GM19240 (cell line): Measurements from ENCODE around the gene PLRG1.
A peak's percentile ranks its signal among the peaks of the same experiment; 100 is the strongest.

ENCODE experiments used
- DNase-seq: peaks from one replicate; pipeline ENCODE4 v3.0.0; 2011; ENCODE audit warnings: low spot score; ENCODE audit not compliant: insufficient read length

The PLRG1 gene

GRCh38 chr4:154521607-154522006 is 28.6 kb downstream of the PLRG1 start:
- DNase-seq, result no peak

GRCh38 chr4:154519214-154519613 is 31.0 kb downstream of the PLRG1 start:
- no peak for DNase-seq

GRCh38 chr4:154517591-154517990 is 32.6 kb downstream of the PLRG1 start:
- DNase-seq, result no peak

GRCh38 chr4:154516318-154517029 is 33.7 kb downstream of the PLRG1 start:
- DNase-seq, result no peak

GRCh38 chr4:154511981-154512380 is 38.2 kb downstream of the PLRG1 start:
- DNase-seq, result no peak

GRCh38 chr4:154511548-154511947 is 38.7 kb downstream of the PLRG1 start:
- no peak for DNase-seq

- no peak for DNase-seq
These were observed 43.0 kb downstream of the PLRG1 start for GRCh38 chr4:154507156-154507555.

- no peak for DNase-seq
These were observed 43.9 kb downstream of the PLRG1 start for GRCh38 chr4:154506253-154506652.

- no peak for DNase-seq
These were observed 46.6 kb downstream of the PLRG1 start for GRCh38 chr4:154503598-154503997.

- no peak for DNase-seq
These were observed 48.1 kb downstream of the PLRG1 start for GRCh38 chr4:154502111-154502510.

- no peak for DNase-seq
These were observed 52.3 kb downstream of the PLRG1 start for GRCh38 chr4:154497889-154498288.

- DNase-seq, result no peak
These were observed 54.3 kb downstream of the PLRG1 start for GRCh38 chr4:154495867-154496266.

GRCh38 chr4:154492288-154492687 is 57.9 kb downstream of the PLRG1 start:
- DNase-seq, result no peak

GRCh38 chr4:154491341-154492271 is 58.6 kb downstream of the PLRG1 start, which contains the start of gene DCHS2:
Gene DCHS2, minus strand, starts transcription at chr4:154491799. Its CDS starts 444 bp downstream, at chr4:154491355.
- DNase-seq, result no peak

GRCh38 chr4:154490583-154491340 is 59.4 kb downstream of the PLRG1 start:
- DNase-seq, result no peak

- DNase-seq, result no peak
These were observed 60.0 kb downstream of the PLRG1 start for GRCh38 chr4:154490234-154490582.

GRCh38 chr4:154489558-154490233 is 60.5 kb downstream of the PLRG1 start:
- no peak for DNase-seq

GRCh38 chr4:154487145-154487544 is 63.1 kb downstream of the PLRG1 start:
- no peak for DNase-seq

GRCh38 chr4:154485127-154485773 is 65.0 kb downstream of the PLRG1 start:
- peak; percentile 13 for DNase-seq
